ENCODE results near the gene SERPINH1.

The SERPINH1 gene

DNA sequence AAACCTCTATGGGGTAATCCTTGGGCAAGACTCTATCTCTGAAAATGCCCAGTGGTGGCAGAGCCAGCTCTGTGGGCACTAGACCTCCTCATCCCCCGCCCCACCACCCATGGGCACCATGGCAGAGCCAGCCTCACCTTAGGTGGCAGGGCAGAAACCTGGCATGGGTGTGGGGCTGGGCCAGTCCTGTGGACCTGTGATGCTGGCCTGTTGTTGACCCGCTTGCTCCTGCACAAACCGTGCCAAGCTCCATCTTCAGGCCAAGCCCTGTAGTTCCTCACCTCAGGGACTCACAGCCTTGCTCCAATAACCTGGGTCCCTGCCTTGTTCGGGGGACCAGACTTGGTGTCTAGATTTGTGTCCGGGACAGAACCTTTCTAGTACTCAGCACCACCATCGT lies 8.9 kb upstream of the SERPINH1 start:
- TF ChIP-seq, protein P1, sequence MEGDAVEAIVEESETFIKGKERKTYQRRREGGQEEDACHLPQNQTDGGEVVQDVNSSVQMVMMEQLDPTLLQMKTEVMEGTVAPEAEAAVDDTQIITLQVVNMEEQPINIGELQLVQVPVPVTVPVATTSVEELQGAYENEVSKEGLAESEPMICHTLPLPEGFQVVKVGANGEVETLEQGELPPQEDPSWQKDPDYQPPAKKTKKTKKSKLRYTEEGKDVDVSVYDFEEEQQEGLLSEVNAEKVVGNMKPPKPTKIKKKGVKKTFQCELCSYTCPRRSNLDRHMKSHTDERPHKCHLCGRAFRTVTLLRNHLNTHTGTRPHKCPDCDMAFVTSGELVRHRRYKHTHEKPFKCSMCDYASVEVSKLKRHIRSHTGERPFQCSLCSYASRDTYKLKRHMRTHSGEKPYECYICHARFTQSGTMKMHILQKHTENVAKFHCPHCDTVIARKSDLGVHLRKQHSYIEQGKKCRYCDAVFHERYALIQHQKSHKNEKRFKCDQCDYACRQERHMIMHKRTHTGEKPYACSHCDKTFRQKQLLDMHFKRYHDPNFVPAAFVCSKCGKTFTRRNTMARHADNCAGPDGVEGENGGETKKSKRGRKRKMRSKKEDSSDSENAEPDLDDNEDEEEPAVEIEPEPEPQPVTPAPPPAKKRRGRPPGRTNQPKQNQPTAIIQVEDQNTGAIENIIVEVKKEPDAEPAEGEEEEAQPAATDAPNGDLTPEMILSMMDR (IDR thresholded peaks at IDR 0.05; ENCODE audit: low read depth, low read length): no peak
- DNase-seq (ENCODE audit: extremely low read depth, low read depth): no peak

DNA sequence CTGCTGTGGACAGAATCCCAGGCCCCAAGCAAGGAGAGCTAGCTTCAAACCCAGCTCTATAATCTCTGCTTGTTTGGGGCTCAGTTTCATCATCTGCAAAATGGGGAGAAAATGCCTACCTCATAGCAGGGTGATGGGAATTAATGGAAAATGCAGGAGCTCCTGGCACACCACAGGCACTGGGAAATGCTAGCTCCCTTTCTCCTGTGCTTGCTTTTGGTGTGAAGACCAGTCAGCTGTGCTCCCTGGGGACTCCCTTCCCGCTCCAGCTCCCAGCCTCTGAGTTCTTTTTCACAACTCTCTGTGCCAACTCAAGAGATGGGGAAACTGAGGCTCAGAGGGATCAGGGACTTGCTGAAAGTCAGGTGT lies 8.2 kb upstream of the SERPINH1 start:
- DNase-seq (ENCODE audit: extremely low read depth, low read depth): no peak
- TF ChIP-seq, protein P1 (IDR thresholded peaks at IDR 0.05; ENCODE audit: low read depth, low read length): no peak

DNA sequence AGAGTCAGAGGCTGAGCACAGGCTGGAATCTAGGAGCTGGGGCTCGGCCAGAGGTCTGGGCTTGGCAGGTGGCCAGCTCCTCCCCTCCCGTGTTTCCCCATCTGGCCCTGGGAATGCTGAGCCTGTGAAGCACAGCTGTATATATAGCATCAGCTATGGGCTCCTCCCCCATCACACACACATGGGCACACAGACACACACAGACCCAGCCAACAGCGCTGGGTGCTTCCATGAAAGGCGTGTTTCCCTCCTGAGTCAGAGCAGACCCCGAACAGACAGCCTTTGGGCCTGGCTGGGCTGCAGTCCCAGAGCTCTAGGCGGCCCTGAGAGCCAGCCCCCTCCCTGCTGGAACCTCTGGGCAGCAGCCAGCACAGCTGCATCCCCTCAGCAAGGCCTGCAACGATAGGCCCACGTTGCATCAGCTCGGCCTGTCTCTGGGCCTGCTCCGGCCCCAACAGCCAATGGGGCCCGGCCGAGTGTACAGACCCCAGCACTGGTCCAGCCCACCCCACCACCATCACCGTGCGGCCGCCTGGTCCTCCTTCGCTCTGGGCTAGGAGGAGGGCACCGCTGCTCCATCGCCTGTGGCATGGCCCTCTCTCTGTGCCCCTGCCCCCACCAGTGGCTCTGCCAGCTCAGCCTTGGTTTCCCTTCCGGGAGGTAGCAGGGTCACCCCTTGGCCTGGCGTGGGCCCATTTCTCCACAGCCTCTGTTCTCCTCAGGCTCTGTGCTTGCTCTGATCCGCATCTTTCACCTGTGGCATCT lies 7.6 kb upstream of the SERPINH1 start:
- TF ChIP-seq, protein P1 (IDR thresholded peaks at IDR 0.05; ENCODE audit: low read depth, low read length): no peak
- DNase-seq (ENCODE audit: extremely low read depth, low read depth): peak; percentile 100

DNA sequence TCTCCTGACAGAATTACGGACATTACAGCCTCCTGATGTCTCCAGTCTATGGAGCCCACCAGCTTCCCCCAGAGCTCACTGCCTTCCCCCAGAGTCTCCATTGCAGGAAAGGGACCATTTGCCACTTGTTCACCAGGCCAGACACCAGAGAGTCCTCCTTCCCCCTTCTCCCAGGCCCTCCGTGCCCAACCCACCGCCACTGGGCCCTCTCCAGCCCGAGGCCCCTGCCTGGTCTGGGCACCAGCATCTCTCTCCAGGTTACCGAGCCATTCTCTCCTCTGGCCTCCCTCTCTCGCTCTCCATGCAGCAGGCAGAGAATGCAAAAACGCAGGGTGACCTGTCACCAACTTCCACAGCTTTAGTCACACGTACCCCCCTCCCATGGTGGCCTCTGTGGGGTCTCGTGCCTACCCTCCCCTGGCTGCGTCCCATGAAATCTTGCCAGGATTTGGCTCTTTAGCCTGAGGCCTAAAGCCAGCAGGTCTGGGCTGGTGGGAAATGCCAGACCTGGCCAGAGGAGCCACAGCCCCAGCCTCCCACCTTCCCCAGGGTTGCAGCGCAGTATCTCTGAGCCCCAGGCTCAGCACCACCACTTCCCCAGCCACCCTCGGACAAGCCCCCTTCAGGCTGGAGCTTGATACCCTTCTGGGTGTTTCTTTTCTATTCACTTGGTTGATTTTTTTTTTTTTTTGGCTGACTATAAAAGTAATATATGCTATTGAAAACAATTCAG lies 6.8 kb upstream of the SERPINH1 start:
- TF ChIP-seq, protein P1 (IDR thresholded peaks at IDR 0.05; ENCODE audit: low read depth, low read length): no peak
- no peak for DNase-seq (ENCODE audit: extremely low read depth, low read depth)

DNA sequence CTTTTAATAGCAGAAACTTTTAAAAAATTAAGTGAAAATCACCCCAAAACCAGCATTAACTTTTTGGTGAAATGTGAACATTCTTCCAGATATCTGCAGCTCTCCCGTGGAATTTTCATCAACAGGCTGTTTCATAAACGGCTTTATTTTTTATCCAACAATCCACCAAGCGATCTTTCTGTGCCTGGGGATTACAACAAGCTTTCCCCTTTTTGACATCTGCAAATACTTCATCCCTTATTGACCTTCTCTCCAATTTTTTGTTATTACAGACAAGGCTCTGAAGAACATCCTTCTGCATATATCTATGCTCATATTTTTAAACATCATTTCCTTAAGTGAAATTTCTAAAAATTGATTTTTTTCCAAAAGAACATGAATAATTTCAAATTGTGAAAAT lies 5.8 kb upstream of the SERPINH1 start:
- TF ChIP-seq, protein P1 (IDR thresholded peaks at IDR 0.05; ENCODE audit: low read depth, low read length): no peak
- DNase-seq (ENCODE audit: extremely low read depth, low read depth): no peak

DNA sequence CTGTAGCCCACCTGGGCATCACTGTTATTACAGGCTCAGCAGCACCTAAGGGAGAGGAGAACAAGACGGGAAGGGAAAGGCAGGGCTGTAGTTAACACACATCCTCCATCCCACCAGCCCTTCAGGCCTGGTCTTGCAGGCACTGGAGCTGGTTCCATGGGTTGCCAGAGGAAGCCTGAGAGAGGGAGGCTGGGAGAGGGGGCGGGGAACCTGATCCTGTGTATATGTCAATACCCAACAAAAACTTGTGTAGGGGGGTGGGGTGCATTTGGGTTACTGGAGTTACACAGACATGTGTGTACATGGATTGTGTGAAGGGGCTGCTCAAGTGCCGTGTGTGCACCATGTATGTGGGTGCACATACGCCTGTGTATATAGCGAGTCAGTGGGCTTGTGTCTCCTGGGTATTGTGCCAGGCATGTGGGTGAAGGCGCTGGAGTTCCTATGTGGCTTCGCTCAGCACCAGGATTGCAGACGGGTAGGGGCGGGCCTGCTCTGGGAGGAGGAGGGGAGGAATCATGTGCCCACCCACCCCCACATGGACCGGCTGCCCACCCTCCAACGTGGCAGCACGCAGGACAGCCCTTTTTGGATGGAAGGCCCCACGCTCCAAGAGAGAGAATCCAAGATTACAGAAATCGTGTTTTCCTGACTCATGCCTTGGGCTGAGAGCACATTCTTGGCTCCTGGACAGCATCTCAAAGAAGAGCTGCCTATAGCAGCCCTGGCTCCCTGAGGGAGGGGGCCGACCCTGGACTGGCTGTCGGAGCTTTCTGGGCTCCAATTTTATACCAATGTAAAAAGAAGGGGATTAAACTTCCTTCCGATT lies 4.2 kb upstream of the SERPINH1 start:
- peak; percentile 91 for DNase-seq (ENCODE audit: extremely low read depth, low read depth)
- TF ChIP-seq, protein P1 (IDR thresholded peaks at IDR 0.05; ENCODE audit: low read depth, low read length): no peak

Measured in AG09319 (cell line).